Retinal pigment epithelial cell (primary cell): ENCODE results near the gene CACNA1C.

Experiments
- DNase-seq: peaks from one replicate; pipeline ENCODE4 v3.0.0-alpha.2; 2010; ENCODE audit warnings: low read depth
- H3K4me3 ChIP-seq: 2 replicates; pipeline ENCODE4 v1.5.1; 2011; ENCODE audit warnings: mild to moderate bottlenecking, low read length, control low read depth, moderate library complexity
- CTCF ChIP-seq: conservative IDR thresholded peaks from 2 replicates; pipeline ENCODE4 v1.5.1; 2011; ENCODE audit warnings: low read depth, low read length, control low read depth, inconsistent platforms

CACNA1C gene

DNA sequence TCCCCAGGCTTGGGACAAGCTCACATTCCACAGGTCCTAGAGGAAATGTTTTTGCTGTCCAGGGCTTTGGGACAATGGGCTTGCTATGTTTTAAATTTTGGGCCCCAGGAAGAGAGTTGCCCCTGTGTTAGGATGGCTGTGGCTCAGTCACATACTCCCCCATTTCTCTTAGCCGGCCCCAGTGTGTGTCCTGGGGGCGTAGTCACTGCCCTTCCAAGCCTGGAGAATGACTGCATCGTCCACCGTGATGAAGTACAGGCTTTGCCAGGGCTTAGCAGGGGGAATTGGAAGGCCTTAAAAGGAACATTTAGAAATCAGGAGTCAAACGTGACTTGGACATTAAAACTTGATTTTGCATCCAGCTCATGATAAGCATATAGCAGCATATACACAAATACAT, 293.6 kb downstream of the CACNA1C start:
- DNase-seq = no peak
- H3K4me3 ChIP-seq = no peak overlapping the region
- no peak for TF ChIP-seq CTCF

DNA sequence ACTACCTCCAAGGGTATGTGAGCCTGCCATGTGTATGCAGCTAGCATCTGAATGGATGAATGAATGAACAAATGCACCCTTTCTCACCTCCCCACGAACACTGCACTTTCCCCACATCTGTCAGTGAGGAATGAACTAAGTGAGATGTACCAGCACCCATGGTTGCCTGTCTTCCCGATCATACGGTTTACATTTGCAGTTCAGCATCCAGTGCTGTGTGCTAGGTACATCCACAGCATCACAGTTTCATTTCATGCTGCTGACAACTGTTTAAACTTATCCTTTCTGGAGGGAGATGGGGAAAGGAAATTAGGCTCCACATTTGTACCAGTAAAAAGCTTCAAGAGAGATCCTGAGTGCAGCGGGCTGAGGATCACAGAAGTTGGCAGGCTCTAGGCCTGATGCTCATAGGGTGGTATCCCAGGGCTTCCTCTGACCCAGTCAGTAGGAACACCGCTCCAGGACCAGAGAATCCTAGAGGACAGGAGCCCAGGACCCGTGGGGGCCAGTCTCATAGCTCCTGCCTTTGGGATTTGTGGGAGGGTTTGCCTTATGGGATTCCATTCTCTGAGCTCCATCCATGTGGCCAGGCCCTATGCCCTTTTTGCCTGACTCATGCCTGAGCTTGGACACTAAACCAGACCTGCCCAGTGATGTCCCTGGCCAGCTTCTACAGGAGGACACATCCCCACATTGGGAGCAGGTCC, 294.5 kb downstream of the CACNA1C start:
- TF ChIP-seq CTCF = no peak
- no peak overlapping the region for H3K4me3 ChIP-seq
- DNase-seq = no peak

GRCh38 chr12:2347844-2348481, 295.2 kb downstream of the CACNA1C start:
- no peak for TF ChIP-seq CTCF
- DNase-seq = no peak
- H3K4me3 ChIP-seq = no peak overlapping the region

DNA sequence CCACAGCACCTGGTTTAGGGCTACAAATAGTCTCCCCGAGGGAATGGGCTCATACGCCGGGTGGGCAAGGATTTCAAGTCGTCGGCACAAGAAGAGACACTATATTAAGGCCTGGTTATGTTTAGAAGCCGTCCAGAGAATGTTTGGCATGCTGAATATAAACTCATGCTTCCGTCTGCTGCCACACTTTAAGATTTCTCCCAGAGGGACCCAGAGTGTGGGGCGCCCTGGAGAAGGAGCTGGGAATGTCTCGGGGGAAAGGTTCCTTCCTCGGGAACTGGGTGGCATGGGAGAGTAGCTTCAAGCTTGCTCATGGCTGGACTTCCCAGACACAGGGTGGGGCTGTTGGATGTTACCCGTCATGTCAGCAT, 295.7 kb downstream of the CACNA1C start:
- H3K4me3 ChIP-seq = no peak overlapping the region
- no peak for TF ChIP-seq CTCF
- DNase-seq = no peak

DNA sequence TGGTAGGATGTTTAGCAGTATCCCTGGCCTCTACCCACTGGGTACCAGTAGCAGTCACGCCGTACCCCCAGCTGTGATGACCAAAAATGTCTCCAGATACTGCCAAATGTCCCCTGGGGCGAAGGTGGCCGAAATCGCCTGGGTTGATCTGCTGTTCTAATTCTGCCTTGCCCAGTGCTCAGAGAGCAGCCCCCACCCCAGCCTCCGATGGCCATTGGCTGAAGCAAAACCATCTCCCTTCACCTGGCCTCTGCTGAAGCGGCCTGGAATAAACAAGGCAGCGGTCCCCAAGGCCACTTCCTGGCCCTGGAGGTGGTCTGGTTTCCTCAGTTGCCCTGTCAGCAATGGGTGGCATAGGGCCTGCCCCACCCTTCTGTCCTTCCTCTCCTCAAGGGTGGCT, 298.4 kb downstream of the CACNA1C start:
- no peak overlapping the region for H3K4me3 ChIP-seq
- no peak for TF ChIP-seq CTCF
- DNase-seq = no peak

- no peak overlapping the region for H3K4me3 ChIP-seq
Measured at GRCh38 chr12:2352203-2352602, 299.4 kb downstream of the CACNA1C start.

More at GRCh38 chr12:2352203-2352602, 299.4 kb downstream of the CACNA1C start:
- no peak for DNase-seq
- no peak for TF ChIP-seq CTCF
